ENCODE results near the gene MIA2.

The MIA2 gene

DNA sequence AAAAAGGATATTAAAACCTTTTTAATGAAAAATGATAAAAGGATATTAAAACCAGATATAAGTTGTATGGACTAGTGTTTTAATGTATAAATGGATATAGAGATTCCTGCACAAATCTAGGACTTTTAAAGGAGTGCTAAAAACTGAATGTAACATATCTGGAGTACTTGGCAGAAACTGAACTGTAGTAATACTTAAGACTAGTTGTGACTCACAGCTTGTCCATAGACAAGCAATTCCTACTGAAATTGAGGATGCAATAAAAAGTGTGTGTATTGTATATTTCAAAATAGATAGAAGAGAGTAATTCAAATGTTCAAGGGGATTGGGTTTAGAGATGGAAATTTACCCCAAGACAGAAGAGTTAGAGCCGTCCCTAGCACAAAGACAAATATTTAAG lies 138.9 kb downstream of the MIA2 start:
- no peak for TF ChIP-seq TAF1 (IDR thresholded peaks at IDR 0.05; ENCODE audit: borderline replicate concordance, insufficient read depth, low read length)
- no peak for TF ChIP-seq POLR2AphosphoS5 (IDR thresholded peaks at IDR 0.05; ENCODE audit: low read depth, low read length)
- TF ChIP-seq SIN3A (IDR thresholded peaks at IDR 0.05; ENCODE audit: borderline replicate concordance, insufficient read depth, low read length): no peak

DNA sequence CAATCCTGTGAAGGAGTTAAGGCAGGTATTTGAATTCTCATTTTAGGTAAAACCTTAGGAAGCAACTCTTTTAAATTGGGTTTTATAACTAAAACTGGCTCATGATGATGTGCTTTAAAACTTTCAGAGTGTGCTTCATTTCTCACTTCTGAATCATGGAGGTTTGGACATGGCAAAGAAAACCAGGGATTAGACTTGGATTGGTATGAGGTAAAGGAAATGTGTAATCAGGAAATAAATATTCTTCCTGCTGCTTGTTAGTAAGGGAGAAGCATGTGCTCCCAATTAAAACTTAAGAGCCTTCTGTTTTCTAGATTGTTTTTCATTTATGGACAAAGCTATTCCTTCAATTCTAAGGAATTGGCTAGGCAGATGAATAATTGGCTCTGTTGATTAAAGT lies 141.1 kb downstream of the MIA2 start:
- no peak for TF ChIP-seq FOXP2 (optimal IDR thresholded peaks at IDR 0.05; ENCODE audit: borderline replicate concordance, extremely low read depth, extremely low read length, insufficient read depth)

GRCh38 chr14:39376667-39377403 lies 143.1 kb downstream of the MIA2 start:
- TF ChIP-seq FOXP2 (optimal IDR thresholded peaks at IDR 0.05; ENCODE audit: borderline replicate concordance, extremely low read depth, extremely low read length, insufficient read depth) (no peak), TAF1 (IDR thresholded peaks at IDR 0.05; ENCODE audit: borderline replicate concordance, insufficient read depth, low read length) (no peak), POLR2AphosphoS5 (IDR thresholded peaks at IDR 0.05; ENCODE audit: low read depth, low read length) (no peak), SIN3A (IDR thresholded peaks at IDR 0.05; ENCODE audit: borderline replicate concordance, insufficient read depth, low read length) (no peak)
- TF ChIP-seq, protein P1, sequence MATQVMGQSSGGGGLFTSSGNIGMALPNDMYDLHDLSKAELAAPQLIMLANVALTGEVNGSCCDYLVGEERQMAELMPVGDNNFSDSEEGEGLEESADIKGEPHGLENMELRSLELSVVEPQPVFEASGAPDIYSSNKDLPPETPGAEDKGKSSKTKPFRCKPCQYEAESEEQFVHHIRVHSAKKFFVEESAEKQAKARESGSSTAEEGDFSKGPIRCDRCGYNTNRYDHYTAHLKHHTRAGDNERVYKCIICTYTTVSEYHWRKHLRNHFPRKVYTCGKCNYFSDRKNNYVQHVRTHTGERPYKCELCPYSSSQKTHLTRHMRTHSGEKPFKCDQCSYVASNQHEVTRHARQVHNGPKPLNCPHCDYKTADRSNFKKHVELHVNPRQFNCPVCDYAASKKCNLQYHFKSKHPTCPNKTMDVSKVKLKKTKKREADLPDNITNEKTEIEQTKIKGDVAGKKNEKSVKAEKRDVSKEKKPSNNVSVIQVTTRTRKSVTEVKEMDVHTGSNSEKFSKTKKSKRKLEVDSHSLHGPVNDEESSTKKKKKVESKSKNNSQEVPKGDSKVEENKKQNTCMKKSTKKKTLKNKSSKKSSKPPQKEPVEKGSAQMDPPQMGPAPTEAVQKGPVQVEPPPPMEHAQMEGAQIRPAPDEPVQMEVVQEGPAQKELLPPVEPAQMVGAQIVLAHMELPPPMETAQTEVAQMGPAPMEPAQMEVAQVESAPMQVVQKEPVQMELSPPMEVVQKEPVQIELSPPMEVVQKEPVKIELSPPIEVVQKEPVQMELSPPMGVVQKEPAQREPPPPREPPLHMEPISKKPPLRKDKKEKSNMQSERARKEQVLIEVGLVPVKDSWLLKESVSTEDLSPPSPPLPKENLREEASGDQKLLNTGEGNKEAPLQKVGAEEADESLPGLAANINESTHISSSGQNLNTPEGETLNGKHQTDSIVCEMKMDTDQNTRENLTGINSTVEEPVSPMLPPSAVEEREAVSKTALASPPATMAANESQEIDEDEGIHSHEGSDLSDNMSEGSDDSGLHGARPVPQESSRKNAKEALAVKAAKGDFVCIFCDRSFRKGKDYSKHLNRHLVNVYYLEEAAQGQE (IDR thresholded peaks at IDR 0.05; ENCODE audit: insufficient read depth in 1 of 2, low read depth in 2 of 2, low read length in 2 of 2): no peak

DNA sequence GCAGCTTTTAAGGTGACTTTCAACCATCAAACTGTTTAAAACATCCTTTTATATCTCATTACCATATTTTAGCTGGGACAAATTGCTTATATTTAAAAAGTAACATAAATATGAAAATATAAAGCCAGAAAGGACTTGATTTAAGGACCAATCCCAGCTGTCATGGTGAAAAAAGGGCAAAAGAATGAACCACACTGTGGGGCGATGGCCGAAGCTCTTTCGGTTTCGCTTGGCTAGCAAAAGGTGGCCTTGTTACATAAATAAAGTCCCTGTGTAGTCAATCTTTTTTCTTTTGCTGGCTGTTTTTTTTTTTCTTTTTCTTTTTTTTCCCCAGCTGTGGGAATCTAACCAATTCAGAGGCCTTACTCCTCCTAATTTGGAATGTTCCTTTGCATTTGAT lies 147.7 kb downstream of the MIA2 start:
- no peak for TF ChIP-seq TAF1 (IDR thresholded peaks at IDR 0.05; ENCODE audit: borderline replicate concordance, insufficient read depth, low read length)
- TF ChIP-seq, protein P1 (IDR thresholded peaks at IDR 0.05; ENCODE audit: insufficient read depth in 1 of 2, low read depth in 2 of 2, low read length in 2 of 2): no peak

- TF ChIP-seq POLR2AphosphoS5 (IDR thresholded peaks at IDR 0.05; ENCODE audit: low read depth, low read length) (no peak), TAF1 (IDR thresholded peaks at IDR 0.05; ENCODE audit: borderline replicate concordance, insufficient read depth, low read length) (no peak), FOXP2 (optimal IDR thresholded peaks at IDR 0.05; ENCODE audit: borderline replicate concordance, extremely low read depth, extremely low read length, insufficient read depth) (no peak), SIN3A (IDR thresholded peaks at IDR 0.05; ENCODE audit: borderline replicate concordance, insufficient read depth, low read length) (no peak)
- TF ChIP-seq, protein P1 (IDR thresholded peaks at IDR 0.05; ENCODE audit: insufficient read depth in 1 of 2, low read depth in 2 of 2, low read length in 2 of 2): no peak
These were observed 148.7 kb downstream of the MIA2 start for GRCh38 chr14:39382463-39382862.

DNA sequence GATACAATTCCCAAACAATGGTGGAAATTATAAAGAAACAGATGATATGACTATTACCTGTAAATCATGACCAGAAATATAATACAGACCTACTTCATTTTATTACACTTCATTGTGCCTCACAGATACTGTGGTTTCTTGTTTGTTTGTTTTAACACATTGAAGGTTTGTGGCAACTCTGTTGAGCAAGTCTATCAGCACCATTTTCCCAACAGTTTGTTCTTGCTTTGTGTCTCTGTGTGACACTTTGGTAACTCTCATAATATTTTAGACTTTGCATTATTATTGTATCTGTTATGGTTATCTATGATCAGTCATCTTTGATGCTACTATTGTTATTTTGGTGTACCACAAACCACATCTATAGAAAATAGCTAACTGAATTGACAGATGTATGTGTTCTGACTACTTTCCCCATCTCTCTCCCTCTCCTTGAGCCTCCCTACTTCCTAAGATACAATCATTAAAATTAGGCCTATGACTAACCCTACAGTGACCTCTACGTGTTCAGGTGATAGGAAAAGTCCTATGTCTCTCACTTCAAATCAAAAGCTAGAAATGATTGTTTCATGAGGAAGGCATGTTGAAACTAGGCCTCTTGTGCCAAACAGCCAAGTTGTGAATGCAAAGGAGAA lies 149.4 kb downstream of the MIA2 start:
- TF ChIP-seq POLR2AphosphoS5 (IDR thresholded peaks at IDR 0.05; ENCODE audit: low read depth, low read length): no peak
- no peak for TF ChIP-seq SIN3A (IDR thresholded peaks at IDR 0.05; ENCODE audit: borderline replicate concordance, insufficient read depth, low read length)
- TF ChIP-seq TAF1 (IDR thresholded peaks at IDR 0.05; ENCODE audit: borderline replicate concordance, insufficient read depth, low read length): no peak
- TF ChIP-seq, protein P1 (IDR thresholded peaks at IDR 0.05; ENCODE audit: insufficient read depth in 1 of 2, low read depth in 2 of 2, low read length in 2 of 2): no peak
- no peak for TF ChIP-seq FOXP2 (optimal IDR thresholded peaks at IDR 0.05; ENCODE audit: borderline replicate concordance, extremely low read depth, extremely low read length, insufficient read depth)

All from PFSK-1 (cell line).